GM12878 (cell line): ENCODE data around the gene WHRN. TPM values are rescaled to one million over a fixed set of nuclear protein-coding genes. Genes with fewer than 3 reads are reported as not detected.

Source experiments
- ATAC-seq: fragments of 200-7000 bp; cut with Tn5 transposase; 3 replicates; pipeline ENCODE4 v1.9.1; 2020; ENCODE audit warnings: mild to moderate bottlenecking, moderate library complexity
- BruUV-seq: library from RNA; stranded (reverse); fragments of 400-500 nt; replicated peaks from 2 replicates; lab custom pipeline; 2021; lab: Mats Ljungman, UMichigan
- CTCF ChIA-PET: fragments of 300-600 bp; sonication (Branson Sonifier 250); formaldehyde crosslinking; extraction: SDS; loops from one replicate; lab custom pipeline; 2021; ENCODE audit warnings: inconsistent platforms; lab: Yijun Ruan, JAX
- POLR2A ChIA-PET: fragments of 350-600 bp; formaldehyde crosslinking; extraction: SDS; loops from one replicate; lab custom pipeline; 2021; ENCODE audit warnings: inconsistent platforms; lab: Charles Lee
- RAD21 ChIA-PET: fragments of 300-600 bp; sonication (Branson Sonifier 250); formaldehyde crosslinking; loops from one replicate; lab custom pipeline; 2023; ENCODE audit warnings: antibody characterized with exemption; ENCODE audit not compliant: unreplicated experiment; lab: Charles Lee
- SMC1A ChIA-PET: fragments of 300-600 bp; sonication (Branson Sonifier 250); formaldehyde crosslinking; loops from one replicate; lab custom pipeline; 2023; ENCODE audit not compliant: unreplicated experiment, uncharacterized antibody; lab: Charles Lee
- DNase-seq: peaks from one replicate; pipeline ENCODE4 v3.0.0-alpha.2; 2011; ENCODE audit warnings: low read depth, low spot score
- FAIRE-seq: peaks from 3 replicates; lab custom pipeline; 2011; peaks lifted over from hg19 to GRCh38; lab: Jason Lieb, UNC
- H2AFZ ChIP-seq: 2 replicates; pipeline ENCODE4 v1.6.0; 2011; ENCODE audit warnings: low read depth, low read length, control low read depth; ENCODE audit not compliant: control insufficient read depth
- H3K27ac ChIP-seq: 2 replicates; pipeline ENCODE4 v1.5.1; 2011; ENCODE audit warnings: control low read depth; ENCODE audit not compliant: control insufficient read depth, insufficient read depth
- H3K27me3 ChIP-seq, 2 experiments: replicated peaks in 1 of 2; 2 replicates each; pipeline versions ENCODE4 v1.6.0 to v1.6.1; 2011; ENCODE audit warnings: low read length in 1 of 2; ENCODE audit not compliant: control insufficient read depth in 2 of 2, insufficient read depth in 2 of 2
- H3K36me3 ChIP-seq, 2 experiments: 2 replicates each; pipeline ENCODE4 v1.5.1; 2011; ENCODE audit warnings: low read length in 1 of 2; ENCODE audit not compliant: control insufficient read depth in 2 of 2, insufficient read depth in 2 of 2
- H3K4me1 ChIP-seq: 2 replicates; pipeline ENCODE4 v1.6.1; 2011; ENCODE audit warnings: mild to moderate bottlenecking, low read length, moderate library complexity, mixed read lengths; ENCODE audit not compliant: control insufficient read depth, insufficient read depth
- H3K4me2 ChIP-seq: 2 replicates; pipeline ENCODE4 v1.6.0; 2011; ENCODE audit warnings: control low read depth; ENCODE audit not compliant: control insufficient read depth, insufficient read depth
- H3K4me3 ChIP-seq: fragments of 200-600 bp; sonication (generic); 2 replicates; pipeline ENCODE4 v1.5.1; 2016
- H3K79me2 ChIP-seq: 2 replicates; pipeline ENCODE4 v1.6.0; 2011; ENCODE audit warnings: low read length; ENCODE audit not compliant: control insufficient read depth, insufficient read depth
- H3K9ac ChIP-seq: 2 replicates; pipeline ENCODE4 v1.8.0; 2011; ENCODE audit warnings: low read length, control low read depth, mixed read lengths; ENCODE audit not compliant: control insufficient read depth, insufficient read depth
- H3K9me3 ChIP-seq: replicated peaks from 3 replicates; pipeline ENCODE4 v1.5.1; 2011; ENCODE audit warnings: mild to moderate bottlenecking, low read length; ENCODE audit not compliant: control insufficient read depth, insufficient read depth
- H4K20me1 ChIP-seq: 2 replicates; pipeline ENCODE4 v1.6.0; 2011; ENCODE audit not compliant: control insufficient read depth, insufficient read depth
- BACH1 ChIP-seq: fragments of 450-650 bp; IDR thresholded peaks from 2 replicates; pipeline ENCODE4 v1.6.1; 2017; ENCODE audit warnings: mild to moderate bottlenecking, borderline replicate concordance
- JUND ChIP-seq: IDR thresholded peaks from 2 replicates; pipeline ENCODE4 v1.6.1; 2012; ENCODE audit warnings: low read depth, mild to moderate bottlenecking, low read length, improper control_type of control experiment, moderate library complexity
- PAX8 ChIP-seq: fragments of 450-650 bp; IDR thresholded peaks from 2 replicates; pipeline ENCODE4 v1.6.1; 2017; ENCODE audit warnings: mild to moderate bottlenecking, moderate library complexity
- STAT1 ChIP-seq: fragments of 450-650 bp; conservative IDR thresholded peaks from 2 replicates; pipeline ENCODE4 v1.6.1; 2014; ENCODE audit warnings: antibody characterized with exemption, mild to moderate bottlenecking
- TBL1XR1 ChIP-seq: IDR thresholded peaks from 2 replicates; pipeline ENCODE4 v1.6.1; 2012; ENCODE audit warnings: low read depth, low read length, improper control_type of control experiment
- ZNF207 ChIP-seq: fragments of 450-650 bp; IDR thresholded peaks from 2 replicates; pipeline ENCODE4 v1.6.1; 2014; ENCODE audit warnings: antibody characterized with exemption, mild to moderate bottlenecking, borderline replicate concordance
- WGBS: methylation state at CpG from one replicate; pipeline ENCODE4 v1.1.6; 2016; ENCODE audit warnings: low lambda C conversion rate; ENCODE audit not compliant: insufficient replicate concordance, insufficient coverage; ENCODE audit errors: missing lambda C conversion rate; 5-methylcytosine and 5-hydroxymethylcytosine counted together
- in situ Hi-C: fragments of 300-500 bp; cut with MboI; formaldehyde crosslinking; loops from 9 replicates; pipeline ENCODE4 v1.14.3; 2018; ENCODE audit warnings: mixed read lengths
- intact Hi-C: fragments of 100-400 bp; cut with micrococcal nuclease; formaldehyde crosslinking; loops from one replicate; pipeline ENCODE4 v1.14.2; 2022; ENCODE audit not compliant: unreplicated experiment
- polyA plus RNA-seq, 11 experiments: library from polyadenylated mRNA; depleted of rRNA in 4 of 11; unstranded in 6 of 11; stranded (reverse) in 5 of 11; fragments of >200 nt; fragmentation: Nextera tagmentation in 4 of 11; fragmentation: Illumina TruSeq in 1 of 11; extraction: Ambion mirVana in 4 of 11; extraction: Trizol in 1 of 11; gene quantifications; 1 replicate in 1 of 11; 2 replicates in 10 of 11; pipeline versions ENCODE4 v1.2.1 to v1.2.3, GENCODE V29; 2011 to 2016; ENCODE audit warnings: inconsistent platforms in 2 of 11, missing spikeins in 2 of 11, low read depth in 1 of 11
- total RNA-seq, 4 experiments: library from RNA; depleted of rRNA in 3 of 4; stranded (reverse); fragments of >200 nt in 3 of 4; fragmentation: Illumina TruSeq in 1 of 4; extraction: Trizol in 1 of 4; gene quantifications; 2 replicates each; pipeline versions ENCODE4 v1.2.1 to v1.2.3, GENCODE V29; 2013 to 2021
- TF ChIP-seq, protein P1 (sequence below): IDR thresholded peaks from 2 replicates; pipeline ENCODE4 v1.6.1; 2012; ENCODE audit warnings: low read depth, low read length, improper control_type of control experiment

WHRN gene
- total and polyA plus RNA-seq, 10 of the 15 experiments (the other 5 are each of a cell fraction or from before 2014, with no cell fraction given): 0.04 to 18.2 (median 0.68) TPM; not detected in 1

DNA sequence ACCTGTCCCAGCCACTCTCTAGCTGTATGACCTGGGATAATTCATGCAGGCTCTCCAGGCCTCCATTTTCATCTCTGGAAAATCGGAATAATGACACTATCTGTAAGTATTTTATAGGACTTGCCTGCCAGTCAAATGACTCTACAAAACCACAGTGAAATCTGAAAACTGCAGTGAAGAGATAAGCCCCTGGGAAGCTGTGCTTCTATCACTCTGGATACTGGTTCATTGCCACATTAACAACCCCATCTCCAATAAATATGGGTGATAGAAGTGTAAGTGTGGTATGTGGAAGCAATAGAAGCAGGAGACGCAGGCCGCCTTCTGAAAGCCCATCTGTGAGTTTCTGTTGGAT, 31.8 kb downstream of the WHRN start:
- Histone ChIP-seq H4K20me1 (no peaks in the 10 kb centered on the region), H3K36me3 (peaks cover 0 to 4% of the 10 kb centered on the region in 2 experiments; a peak in 1 of 4 replicates), H3K27me3 (peaks cover 0 to 2% of the 10 kb centered on the region in 2 experiments; a peak in 2 of 4 replicates), H3K79me2 (no peaks in the 10 kb centered on the region), H3K27ac (no peak overlapping the region), H3K4me2 (no peak overlapping the region), H3K4me1 (no peaks in the 10 kb centered on the region), H2AFZ (no peak overlapping the region), H3K9me3 (no peaks in the 10 kb centered on the region; the same call in 2 of the 3 replicates), H3K9ac (no peak overlapping the region), H3K4me3 (no peak overlapping the region)
- TF ChIP-seq, protein P1, sequence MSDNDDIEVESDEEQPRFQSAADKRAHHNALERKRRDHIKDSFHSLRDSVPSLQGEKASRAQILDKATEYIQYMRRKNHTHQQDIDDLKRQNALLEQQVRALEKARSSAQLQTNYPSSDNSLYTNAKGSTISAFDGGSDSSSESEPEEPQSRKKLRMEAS: no peak
- TF ChIP-seq BACH1 (no peak), STAT1 (no peak), JUND (no peak), TBL1XR1 (no peak), PAX8 (no peak), ZNF207 (no peak)
- ATAC-seq: no peak
- CTCF ChIA-PET: interaction anchor here (0.8 to 1.2 kb wide), 4 partner anchors 31 to 68 kb away, joined by 3 to 4 read pairs (median 3); partner anchors contain the start of gene WHRN
- FAIRE-seq: no peak
- no TSS peak for BruUV-seq
- POLR2A ChIA-PET: no interaction called here
- SMC1A ChIA-PET: interaction anchor here (0.7 to 2.3 kb wide), 3 partner anchors 30 to 68 kb away, joined by 3 to 6 read pairs (median 5); no protein-coding TSS in a partner anchor
- intact Hi-C loops: no loop called here
- in situ Hi-C loops: no loop called here
- DNase-seq: no peak
- WGBS: 56% methylated on average over 3 of the region's 3 CpGs
- RAD21 ChIA-PET: no interaction called here
